Testis (tissue), 3 donors: ENCODE results near the gene HDGFL2. TPM values are rescaled to one million over a fixed set of nuclear protein-coding genes. Genes with fewer than 3 reads are reported as not detected.

Experiments used
- DNase-seq: peaks from one replicate; pipeline ENCODE4 v3.0.0-alpha.2; 2019
- H3K27ac ChIP-seq, 2 donors: fragments of 200-600 bp; sonication (generic); one replicate each; pipeline ENCODE4 v1.5.1; 2019
- H3K27me3 ChIP-seq: fragments of 200-600 bp; sonication (generic); one replicate; pipeline ENCODE4 v1.5.1; 2019
- H3K36me3 ChIP-seq: fragments of 200-600 bp; sonication (generic); one replicate; pipeline ENCODE4 v1.5.1; 2017; ENCODE audit warnings: low read depth; ENCODE audit errors: missing control alignments
- H3K4me1 ChIP-seq: fragments of 200-600 bp; sonication (generic); one replicate; pipeline ENCODE4 v1.5.1; 2019
- H3K4me3 ChIP-seq, 2 donors: fragments of 200-600 bp; sonication (generic); one replicate each; pipeline ENCODE4 v1.5.1; 2017 to 2019
- H3K9me3 ChIP-seq: fragments of 200-600 bp; sonication (generic); one replicate; pipeline ENCODE4 v1.5.1; 2017
- CTCF ChIP-seq, 3 experiments: fragments of 450-650 bp in 2 of 3; fragments of 200-600 bp in 1 of 3; sonication (generic) in 1 of 3; IDR thresholded peaks; one replicate each; pipeline ENCODE4 v1.5.1; 2016 to 2019; ENCODE audit warnings: antibody characterized with exemption in 3 of 3, mild to moderate bottlenecking in 2 of 3, moderate library complexity in 1 of 3
- POLR2A ChIP-seq: fragments of 450-650 bp; IDR thresholded peaks from one replicate; pipeline ENCODE4 v1.6.1; 2017; ENCODE audit warnings: antibody characterized with exemption, mild to moderate bottlenecking, moderate library complexity
- WGBS, 2 donors: methylation state at CpG; one replicate each; pipeline ENCODE4 v1.1.5; 2018; 5-methylcytosine and 5-hydroxymethylcytosine counted together
- intact Hi-C: fragments of 100-400 bp; cut with DNase I; formaldehyde crosslinking; loops from one replicate; pipeline ENCODE4 v1.15.1; 2023; ENCODE audit warnings: low total_unique reads
- polyA plus RNA-seq: library from polyadenylated mRNA; stranded (reverse); fragments of 350-450 nt; fragmentation: Illumina TruSeq; extraction: RNeasy Lipid Tissue Mini Kit (QIAGEN cat#74804); gene quantifications from one replicate; pipeline ENCODE4 v1.2.3, GENCODE V29; 2014; ENCODE audit warnings: low read depth, low replicate concordance; ENCODE audit not compliant: insufficient read depth
- total RNA-seq, 2 donors: library from RNA; depleted of rRNA; stranded (reverse); fragments of >200 nt; gene quantifications; one replicate each; pipeline ENCODE4 v1.2.3, GENCODE V29; 2016

The HDGFL2 gene
- total and polyA plus RNA-seq, 3 donors from 2014 or later = 81.4 to 141 (median 95.8) TPM

- Histone ChIP-seq H3K36me3 (no peaks in the 10 kb centered on the region), H3K9me3 (no peaks in the 10 kb centered on the region)
Observed at GRCh38 chr19:4496304-4496703, 24.2 kb downstream of the HDGFL2 start.

GRCh38 chr19:4497770-4498389 is 25.8 kb downstream of the HDGFL2 start:
- Histone ChIP-seq H3K27me3 (no peaks in the 10 kb centered on the region), H3K36me3 (no peaks in the 10 kb centered on the region), H3K9me3 (no peaks in the 10 kb centered on the region), H3K4me1 (peaks cover 7% of the 10 kb centered on the region), H3K27ac (no peak overlapping the region), H3K4me3 (no peak overlapping the region)
- intact Hi-C loops = no loop called here
- whole genome bisulfite sequencing, 2 donors = 89 to 93% methylated on average over 19 to 25 of the region's 25 CpGs
- TF ChIP-seq POLR2A (no peak), CTCF (IDR thresholded peaks at IDR 0.05) (no peak)
- DNase-seq = no peak

More at GRCh38 chr19:4496304-4496703, 24.2 kb downstream of the HDGFL2 start:
- DNase-seq = no peak
- H3K27me3 ChIP-seq = no peaks in the 10 kb centered on the region
- no peak overlapping the region for H3K4me3 ChIP-seq
- no peak overlapping the region for H3K27ac ChIP-seq
- intact Hi-C loops = no loop called here
- H3K4me1 ChIP-seq = peaks cover under 1% of the 10 kb centered on the region
- 79 to 88% methylated on average over 10 to 18 of the region's 18 CpGs for WGBS, 2 donors
- no peak for TF ChIP-seq POLR2A
- no peak for TF ChIP-seq CTCF (IDR thresholded peaks at IDR 0.05)

- DNase-seq = no peak
- H3K4me1 ChIP-seq = peaks cover 11% of the 10 kb centered on the region
- no peaks in the 10 kb centered on the region for H3K27me3 ChIP-seq
- TF ChIP-seq POLR2A (no peak), CTCF (IDR thresholded peaks at IDR 0.05) (no peak)
- intact Hi-C loops = no loop called here
- no peaks in the 10 kb centered on the region for H3K36me3 ChIP-seq
- H3K27ac ChIP-seq = no peak overlapping the region
- 94% methylated on average over 9 to 12 of the region's 12 CpGs for WGBS, 2 donors
- no peak overlapping the region for H3K4me3 ChIP-seq
- H3K9me3 ChIP-seq = no peaks in the 10 kb centered on the region
Observed at GRCh38 chr19:4498694-4499093, 26.6 kb downstream of the HDGFL2 start.

- 95 to 97% methylated on average over 21 to 23 of the region's 23 CpGs for WGBS, 2 donors
- no peaks in the 10 kb centered on the region for H3K36me3 ChIP-seq
- H3K27me3 ChIP-seq = no peaks in the 10 kb centered on the region
- DNase-seq = no peak
- H3K4me3 ChIP-seq = no peak overlapping the region
- H3K27ac ChIP-seq = no peak overlapping the region
- TF ChIP-seq POLR2A = no peak
- no peak for TF ChIP-seq CTCF (IDR thresholded peaks at IDR 0.05)
- intact Hi-C loops = no loop called here
- no peaks in the 10 kb centered on the region for H3K9me3 ChIP-seq
- H3K4me1 ChIP-seq = peaks cover 17% of the 10 kb centered on the region
Observed at GRCh38 chr19:4499318-4499717, 27.2 kb downstream of the HDGFL2 start.

- 88 to 97% methylated on average over 9 to 14 of the region's 15 CpGs for WGBS, 2 donors
- no peak overlapping the region for H3K27ac ChIP-seq
- TF ChIP-seq POLR2A = no peak
- TF ChIP-seq CTCF (IDR thresholded peaks at IDR 0.05) = no peak
Observed at GRCh38 chr19:4499855-4500254, 27.8 kb downstream of the HDGFL2 start.

More at GRCh38 chr19:4499855-4500254, 27.8 kb downstream of the HDGFL2 start:
- no peak overlapping the region for H3K4me3 ChIP-seq
- no peaks in the 10 kb centered on the region for H3K9me3 ChIP-seq
- H3K27me3 ChIP-seq = no peaks in the 10 kb centered on the region
- DNase-seq = no peak
- H3K4me1 ChIP-seq = peaks cover 21% of the 10 kb centered on the region
- H3K36me3 ChIP-seq = no peaks in the 10 kb centered on the region
- intact Hi-C loops = no loop called here
